Activated CD4-positive, alpha-beta T cell treated with anti-CD3 and anti-CD28 coated beads, Interleukin-2, amount 10 ng/mL, durations not matched to agents 24 days and 14 days (primary cell): Measurements from ENCODE around the gene TMEM63C. TPM values are rescaled to one million over a fixed set of nuclear protein-coding genes. Genes with fewer than 3 reads are reported as not detected.
A peak's percentile ranks its signal among the peaks of the same experiment; 100 is the strongest.

Experiments
- DNase-seq: peaks from one replicate; pipeline ENCODE4 v3.0.0; 2022
- H3K27ac Mint-ChIP-seq: one replicate; pipeline ENCODE4 v1.8.0; 2022; ENCODE audit warnings: mild to moderate bottlenecking, mixed read lengths
- H3K27me3 Mint-ChIP-seq: one replicate; pipeline ENCODE4 v1.8.0; 2022; ENCODE audit warnings: mixed read lengths
- H3K36me3 Mint-ChIP-seq: one replicate; pipeline ENCODE4 v1.8.0; 2022; ENCODE audit warnings: low read depth, mild to moderate bottlenecking, mixed read lengths
- H3K4me1 Mint-ChIP-seq: one replicate; pipeline ENCODE4 v1.8.0; 2021; ENCODE audit warnings: mixed read lengths
- H3K4me3 Mint-ChIP-seq: one replicate; pipeline ENCODE4 v1.8.0; 2022; ENCODE audit warnings: mild to moderate bottlenecking, moderate library complexity, mixed read lengths
- H3K9me3 Mint-ChIP-seq: one replicate; pipeline ENCODE4 v1.8.0; 2021; ENCODE audit warnings: mixed read lengths
- intact Hi-C: fragments of 100-400 bp; cut with micrococcal nuclease; formaldehyde crosslinking; loops from one replicate; pipeline ENCODE4 v1.15.1; 2023
- total RNA-seq: library from RNA; stranded (reverse); gene quantifications from 2 replicates; pipeline ENCODE4 v1.2.3, GENCODE V29; 2022

TMEM63C gene
- total RNA-seq, 1 donor from 2014 or later, result 2.3 TPM

DNA sequence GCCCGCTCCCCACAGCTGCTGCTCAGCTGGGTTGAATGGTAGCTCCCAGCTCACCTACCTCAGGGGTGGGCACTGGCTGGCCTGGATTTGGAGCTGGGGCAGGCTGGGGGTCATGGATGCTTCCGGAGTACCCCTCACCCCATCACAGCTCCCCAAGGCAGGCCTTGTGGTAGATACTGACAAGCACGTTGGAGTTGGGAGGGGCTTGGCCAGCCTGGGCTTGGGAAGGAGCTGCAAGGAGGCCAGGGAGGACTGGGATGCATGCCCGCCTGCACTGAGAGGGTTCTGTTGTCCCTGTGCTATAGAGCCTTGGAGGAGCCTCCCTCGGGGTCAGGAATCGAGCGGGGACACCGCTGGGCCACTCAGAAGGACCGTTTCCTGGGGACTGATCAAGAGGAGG lies 14.2 kb downstream of the TMEM63C start:
- Mint-ChIP-seq H3K9me3 (no peaks in the 10 kb centered on the region), H3K27me3 (peaks cover 8% of the 10 kb centered on the region), H3K4me3 (no peak overlapping the region)

DNA sequence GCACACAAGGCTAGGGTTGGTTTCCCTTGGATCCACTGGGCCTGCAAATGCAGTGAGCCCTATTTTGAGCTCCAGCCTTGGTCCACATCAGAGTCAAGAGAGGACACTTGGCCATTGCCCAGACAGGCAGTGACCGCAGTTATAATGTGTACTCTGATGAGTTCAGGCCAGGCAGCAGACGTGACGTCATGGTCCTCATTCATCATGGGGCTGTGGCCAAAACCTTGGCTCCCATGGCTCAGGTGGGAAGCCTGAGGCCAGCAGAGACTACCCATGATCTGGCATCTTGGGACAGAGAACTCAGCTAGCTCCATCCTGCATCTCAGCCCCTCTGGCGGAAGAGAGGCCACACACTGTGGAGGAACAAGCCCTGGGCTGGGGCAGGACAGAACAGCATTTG lies 16.4 kb downstream of the TMEM63C start:
- no peak for DNase-seq
- Mint-ChIP-seq H3K36me3 (no peaks in the 10 kb centered on the region), H3K9me3 (no peaks in the 10 kb centered on the region), H3K27ac (no peak overlapping the region), H3K4me1 (no peaks in the 10 kb centered on the region), H3K27me3 (peaks cover 6% of the 10 kb centered on the region), H3K4me3 (no peak overlapping the region)
- intact Hi-C loops, result no loop called here

More for the DNA sequence above, 14.2 kb downstream of the TMEM63C start:
- intact Hi-C loops, result no loop called here
- H3K4me1 Mint-ChIP-seq, result no peaks in the 10 kb centered on the region
- no peak overlapping the region for H3K27ac Mint-ChIP-seq
- H3K36me3 Mint-ChIP-seq, result no peaks in the 10 kb centered on the region
- DNase-seq, result no peak

DNA sequence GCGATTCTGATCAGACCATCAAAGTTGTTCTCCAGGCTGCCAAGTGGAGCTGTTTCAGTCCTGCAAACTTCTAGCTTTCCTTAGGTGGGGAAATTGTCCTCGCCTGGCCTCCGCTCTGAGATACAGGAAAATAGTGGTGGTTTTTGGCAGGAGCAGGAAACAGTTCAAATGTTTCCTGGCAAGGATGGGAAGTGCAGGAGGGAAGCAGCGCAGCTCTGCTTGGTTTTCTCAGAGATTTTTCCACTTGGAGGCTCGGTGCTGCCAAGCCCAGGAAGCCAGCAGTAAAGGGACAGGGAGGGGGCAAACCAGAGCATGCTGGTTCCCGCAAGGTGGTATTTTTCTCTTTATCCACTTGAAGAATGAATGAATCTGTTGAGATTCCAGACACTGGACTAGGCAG lies 17.0 kb downstream of the TMEM63C start:
- no peaks in the 10 kb centered on the region for H3K36me3 Mint-ChIP-seq
- no peaks in the 10 kb centered on the region for H3K4me1 Mint-ChIP-seq
- peaks cover 6% of the 10 kb centered on the region for H3K27me3 Mint-ChIP-seq
- no peak overlapping the region for H3K4me3 Mint-ChIP-seq
- no peak for DNase-seq
- H3K9me3 Mint-ChIP-seq, result no peaks in the 10 kb centered on the region
- intact Hi-C loops, result no loop called here
- no peak overlapping the region for H3K27ac Mint-ChIP-seq

DNA sequence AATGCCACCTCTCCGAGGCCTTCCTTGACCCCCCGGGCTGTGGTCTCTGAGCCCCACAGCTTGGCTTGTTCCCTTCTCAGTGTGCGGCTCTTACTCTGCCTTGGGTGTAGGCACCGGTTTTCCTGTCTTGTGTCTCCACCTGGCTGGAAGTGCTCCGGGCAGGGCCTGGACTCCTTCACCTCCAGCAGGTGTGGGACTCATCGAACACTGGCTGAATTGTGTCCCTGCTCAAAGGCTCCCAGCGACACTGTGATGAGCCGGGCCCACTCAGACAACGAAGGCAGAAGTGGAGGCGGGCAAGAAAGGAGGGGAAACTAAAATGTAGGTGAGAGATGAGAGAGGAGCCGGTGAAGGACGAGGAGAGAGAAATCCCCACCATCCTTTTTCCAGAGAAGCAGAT lies 18.0 kb downstream of the TMEM63C start:
- H3K27me3 Mint-ChIP-seq, result peaks cover 3% of the 10 kb centered on the region
- DNase-seq, result no peak
- intact Hi-C loops, result no loop called here
- H3K4me3 Mint-ChIP-seq, result no peak overlapping the region
- no peaks in the 10 kb centered on the region for H3K9me3 Mint-ChIP-seq
- H3K27ac Mint-ChIP-seq, result no peak overlapping the region
- H3K4me1 Mint-ChIP-seq, result no peaks in the 10 kb centered on the region
- no peaks in the 10 kb centered on the region for H3K36me3 Mint-ChIP-seq

DNA sequence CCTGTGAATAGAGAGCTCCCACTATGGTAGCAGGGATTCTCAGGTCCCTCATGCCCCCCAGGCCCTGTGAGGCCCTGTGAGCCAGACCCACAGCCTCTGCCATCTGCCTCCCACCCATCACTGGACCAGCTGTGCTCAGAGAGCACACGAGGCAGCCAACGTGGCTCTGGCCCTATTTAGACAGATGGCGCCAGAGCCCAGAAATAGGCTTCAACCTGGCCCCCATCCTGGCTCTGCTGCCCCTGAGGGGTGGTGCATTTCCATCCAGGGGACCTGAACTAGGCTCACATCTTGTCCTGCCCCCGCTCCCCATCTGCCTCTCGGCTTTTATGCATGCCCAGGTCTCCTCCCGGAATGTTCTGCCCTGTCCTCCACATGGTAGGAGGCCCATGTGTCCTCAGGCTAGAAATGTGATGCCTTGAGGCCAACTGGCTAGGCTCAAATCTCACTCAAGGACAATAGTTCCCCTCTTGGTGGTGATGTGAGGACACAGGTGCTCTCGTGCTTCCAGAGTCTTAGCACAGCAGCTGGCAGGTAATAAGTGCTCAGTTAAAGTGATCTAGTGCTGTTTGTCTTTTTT lies 18.9 kb downstream of the TMEM63C start:
- DNase-seq, result no peak
- Mint-ChIP-seq H3K27me3 (peaks cover 3% of the 10 kb centered on the region), H3K4me1 (no peaks in the 10 kb centered on the region), H3K4me3 (no peak overlapping the region), H3K9me3 (no peaks in the 10 kb centered on the region), H3K36me3 (no peaks in the 10 kb centered on the region), H3K27ac (no peak overlapping the region)
- intact Hi-C loops, result no loop called here

DNA sequence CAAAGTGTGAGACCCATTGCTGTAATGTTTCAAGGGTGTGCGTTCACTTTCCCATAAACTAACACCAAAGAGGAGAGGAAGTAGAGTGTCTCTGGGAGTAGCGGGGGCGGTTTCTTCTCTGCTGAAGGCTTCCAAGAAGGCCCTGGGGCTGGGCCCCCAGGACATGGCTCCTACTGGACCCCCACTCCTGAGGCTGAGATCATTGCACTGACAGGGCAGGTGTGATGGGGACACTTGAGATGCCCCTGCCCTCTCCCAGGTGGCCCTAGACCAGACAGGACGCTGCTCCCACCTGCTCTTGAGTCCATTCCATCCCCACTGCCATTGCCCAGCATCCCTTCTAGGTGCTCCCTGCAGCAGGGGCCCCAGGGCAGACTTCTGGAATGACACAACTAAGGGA lies 20.1 kb downstream of the TMEM63C start:
- intact Hi-C loops, result no loop called here
- Mint-ChIP-seq H3K27ac (no peak overlapping the region), H3K4me1 (no peaks in the 10 kb centered on the region), H3K4me3 (no peak overlapping the region), H3K27me3 (peaks cover 3% of the 10 kb centered on the region), H3K9me3 (no peaks in the 10 kb centered on the region), H3K36me3 (no peaks in the 10 kb centered on the region)
- DNase-seq, result no peak

DNA sequence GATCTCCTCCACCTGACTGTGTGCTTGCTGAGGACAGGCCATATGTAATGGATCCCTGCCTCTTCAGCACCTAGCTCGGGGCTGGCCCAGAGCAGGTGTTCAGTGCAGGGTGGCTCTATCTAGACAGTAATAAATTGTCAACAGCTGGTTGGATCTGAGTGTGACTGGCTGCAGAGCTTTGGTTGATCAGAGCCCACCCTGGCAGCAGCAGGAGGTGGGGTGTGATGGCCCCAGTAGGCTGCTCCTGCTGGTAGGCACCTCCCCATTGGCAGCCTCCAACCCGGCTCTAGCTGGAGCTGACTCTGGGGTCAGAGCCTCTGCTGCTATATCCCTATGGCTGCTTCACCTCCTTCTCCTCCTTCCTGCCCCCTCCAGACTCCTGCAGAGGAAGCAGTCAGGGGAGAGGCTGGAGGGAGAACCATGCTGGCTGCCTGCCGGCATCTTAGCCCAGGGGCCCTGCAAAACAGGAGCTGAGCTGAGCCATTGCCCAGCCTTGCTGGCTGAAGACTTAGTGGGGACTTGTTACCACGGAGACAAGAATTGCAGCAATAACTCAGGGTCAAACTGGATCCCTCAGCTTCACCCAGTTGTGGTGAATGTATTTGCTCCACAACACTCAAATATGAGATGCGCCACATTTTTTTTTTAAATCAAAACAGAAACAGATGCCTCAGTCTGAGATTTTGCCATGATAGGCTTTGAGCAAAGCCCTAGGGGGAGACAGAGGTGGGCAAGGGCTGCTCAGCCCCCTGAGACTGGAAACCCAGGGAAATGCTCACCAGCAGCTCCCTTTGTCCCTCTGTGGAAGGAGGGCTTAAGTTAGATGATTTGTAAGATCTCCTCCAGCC lies 22.2 kb downstream of the TMEM63C start:
- Mint-ChIP-seq H3K27ac (no peak overlapping the region), H3K36me3 (no peaks in the 10 kb centered on the region), H3K4me1 (no peaks in the 10 kb centered on the region), H3K27me3 (peaks cover 3% of the 10 kb centered on the region), H3K9me3 (no peaks in the 10 kb centered on the region), H3K4me3 (no peak overlapping the region)
- DNase-seq, result no peak
- intact Hi-C loops, result no loop called here

DNA sequence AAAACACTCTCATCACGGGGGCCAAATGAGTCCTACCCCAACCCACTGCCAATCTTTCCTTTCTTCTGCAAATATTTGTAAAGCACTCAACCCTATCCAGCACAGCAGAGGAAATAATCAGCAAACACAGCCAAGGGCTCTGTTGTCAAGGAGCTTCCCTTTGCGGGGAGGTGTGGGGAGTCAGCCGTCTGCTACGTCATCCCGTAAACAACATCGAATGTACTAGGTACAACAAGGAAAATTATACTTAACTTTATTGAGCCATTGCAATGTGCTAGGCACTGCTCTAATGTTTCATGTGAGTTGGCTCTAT lies 22.8 kb downstream of the TMEM63C start:
- intact Hi-C loops, result no loop called here
- DNase-seq, result no peak
- Mint-ChIP-seq H3K27me3 (peaks cover 1% of the 10 kb centered on the region), H3K27ac (no peak overlapping the region), H3K36me3 (no peaks in the 10 kb centered on the region), H3K4me1 (no peaks in the 10 kb centered on the region), H3K9me3 (no peaks in the 10 kb centered on the region), H3K4me3 (no peak overlapping the region)

DNA sequence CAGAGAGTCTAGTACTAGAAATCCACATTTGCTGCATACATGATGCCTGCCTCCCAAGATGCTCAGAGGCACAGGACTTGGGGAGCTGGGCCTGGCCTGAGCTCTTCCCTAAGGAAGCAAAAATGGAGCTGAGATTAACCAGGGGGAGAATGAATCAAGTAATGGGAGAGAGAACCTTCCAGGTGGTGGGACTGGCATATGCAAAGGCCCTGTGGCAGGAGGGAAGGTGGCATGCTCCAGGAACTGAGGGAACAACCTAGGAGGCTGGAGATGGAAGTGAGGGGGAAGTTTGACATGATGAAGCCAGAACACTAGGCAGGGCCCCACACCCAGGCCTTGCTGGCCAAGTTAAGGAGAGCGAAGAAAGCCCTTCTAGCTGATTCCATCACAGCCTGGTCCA lies 23.3 kb downstream of the TMEM63C start:
- no peak for DNase-seq
- intact Hi-C loops, result no loop called here
- no peaks in the 10 kb centered on the region for H3K9me3 Mint-ChIP-seq
- no peaks in the 10 kb centered on the region for H3K4me1 Mint-ChIP-seq
- no peak overlapping the region for H3K4me3 Mint-ChIP-seq
- H3K27ac Mint-ChIP-seq, result no peak overlapping the region
- H3K36me3 Mint-ChIP-seq, result no peaks in the 10 kb centered on the region
- peaks cover 1% of the 10 kb centered on the region for H3K27me3 Mint-ChIP-seq

DNA sequence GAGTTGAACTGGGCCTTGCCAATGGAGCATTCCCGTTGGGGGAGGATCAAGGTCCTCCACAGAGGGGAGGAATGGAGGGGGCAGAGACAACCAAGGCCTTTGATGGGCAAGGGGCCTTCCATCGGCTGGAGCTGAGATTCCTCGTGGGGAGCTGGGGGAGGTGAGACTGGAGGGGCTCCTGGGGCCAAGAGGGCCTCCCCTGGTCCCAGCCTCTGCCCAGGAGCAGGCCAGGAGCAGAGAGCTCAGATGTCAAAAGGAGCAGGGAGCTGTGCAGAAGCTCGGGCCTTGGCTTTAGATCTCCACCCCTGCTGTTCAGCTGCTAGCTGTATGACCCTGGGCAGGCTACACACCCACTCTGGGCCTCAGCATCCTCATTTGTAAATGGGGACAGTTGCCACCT lies 24.0 kb downstream of the TMEM63C start:
- intact Hi-C loops, result no loop called here
- no peak for DNase-seq
- no peaks in the 10 kb centered on the region for H3K36me3 Mint-ChIP-seq
- no peaks in the 10 kb centered on the region for H3K4me1 Mint-ChIP-seq
- no peak overlapping the region for H3K4me3 Mint-ChIP-seq
- no peaks in the 10 kb centered on the region for H3K9me3 Mint-ChIP-seq
- H3K27ac Mint-ChIP-seq, result no peak overlapping the region
- peaks cover 1% of the 10 kb centered on the region for H3K27me3 Mint-ChIP-seq

DNA sequence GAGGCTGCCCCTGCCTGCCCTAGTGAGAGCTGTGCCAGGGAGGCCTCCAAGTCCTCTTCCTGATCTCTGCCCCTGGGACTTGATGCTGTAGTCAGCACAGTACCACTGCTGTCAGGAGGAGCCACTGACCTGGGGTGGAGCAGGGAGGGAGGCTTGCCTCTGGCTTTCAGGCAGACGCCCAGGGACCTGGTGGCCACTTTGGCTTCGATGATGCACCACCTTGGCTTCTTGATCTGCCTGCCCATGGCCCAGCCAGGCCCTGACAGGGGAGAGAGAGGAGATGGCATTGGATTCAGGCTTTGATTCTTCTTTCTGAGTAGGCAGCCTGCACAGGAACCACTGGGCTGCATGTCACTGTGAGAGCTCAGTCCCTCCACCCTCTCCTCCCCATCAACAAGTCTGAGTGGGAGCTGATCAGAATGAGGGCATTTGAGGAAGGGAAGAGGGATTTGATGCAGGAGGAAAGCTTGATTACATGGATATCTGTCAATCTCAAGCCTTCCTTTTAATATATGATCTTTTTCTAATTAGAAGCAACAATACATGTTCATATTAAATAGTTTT lies 24.7 kb downstream of the TMEM63C start:
- H3K27me3 Mint-ChIP-seq, result peaks cover 1% of the 10 kb centered on the region
- H3K4me3 Mint-ChIP-seq, result no peak overlapping the region
- intact Hi-C loops, result no loop called here
- no peak overlapping the region for H3K27ac Mint-ChIP-seq
- no peaks in the 10 kb centered on the region for H3K9me3 Mint-ChIP-seq
- no peak for DNase-seq
- H3K4me1 Mint-ChIP-seq, result no peaks in the 10 kb centered on the region
- H3K36me3 Mint-ChIP-seq, result no peaks in the 10 kb centered on the region

DNA sequence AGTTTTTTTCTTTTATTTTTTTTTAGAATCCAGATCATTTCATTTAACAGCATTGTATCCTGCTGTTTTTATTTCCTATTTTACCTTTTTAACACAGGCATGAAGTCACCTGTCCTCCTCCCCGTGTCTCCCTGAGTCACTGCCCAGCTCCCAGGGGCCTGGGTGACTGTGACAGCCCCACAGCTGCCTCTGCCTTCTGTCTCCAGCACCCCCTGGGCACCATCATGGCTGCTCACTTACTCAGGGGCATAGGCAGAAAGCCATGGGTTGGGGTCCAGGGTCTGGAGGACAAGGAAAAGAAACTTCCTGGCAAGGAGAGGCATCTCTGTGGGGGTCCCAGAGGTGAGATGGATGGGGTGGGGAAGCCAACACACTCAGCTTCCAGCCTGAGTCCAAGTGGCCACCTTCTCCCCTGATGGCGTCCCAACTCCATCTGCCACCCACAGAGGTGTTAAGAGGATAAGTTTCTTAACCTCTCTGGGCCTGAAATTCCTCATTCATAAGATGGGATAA lies 25.3 kb downstream of the TMEM63C start:
- Mint-ChIP-seq H3K27ac (no peak overlapping the region), H3K4me3 (no peak overlapping the region), H3K27me3 (peaks cover 1% of the 10 kb centered on the region), H3K4me1 (no peaks in the 10 kb centered on the region), H3K9me3 (no peaks in the 10 kb centered on the region), H3K36me3 (no peaks in the 10 kb centered on the region)
- intact Hi-C loops, result no loop called here
- no peak for DNase-seq

DNA sequence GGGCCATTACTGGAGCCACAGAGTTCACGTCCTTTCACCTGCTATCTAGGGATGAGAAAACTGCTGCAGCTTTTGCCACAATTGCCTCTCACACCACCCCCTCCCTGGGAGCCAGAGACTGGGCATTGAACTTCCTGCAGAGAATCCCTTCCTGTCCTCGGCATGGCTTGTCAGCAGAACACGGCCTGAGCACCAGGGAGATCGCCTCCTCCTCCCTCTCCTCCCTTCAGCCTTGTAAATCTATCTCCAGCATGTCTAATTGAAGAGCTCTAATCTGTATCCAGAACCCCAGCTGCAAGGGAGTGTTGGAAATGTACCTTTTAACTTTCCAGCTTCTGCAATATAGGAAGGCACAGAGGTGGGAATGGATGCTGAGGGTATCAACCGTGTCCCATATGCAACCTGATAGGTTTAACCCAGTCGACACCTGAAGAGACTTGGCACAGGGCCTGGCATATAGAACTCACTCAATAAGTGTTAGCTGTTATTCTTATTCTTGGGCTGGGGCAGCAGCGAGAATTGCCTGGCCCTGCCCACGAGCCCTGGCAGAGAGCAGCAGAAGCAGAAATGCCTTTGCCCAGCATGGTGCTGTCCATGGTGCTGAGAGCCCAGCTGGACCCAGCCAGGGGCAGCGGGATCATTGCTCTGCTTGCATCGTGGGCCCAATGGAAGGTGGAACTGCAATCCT lies 26.8 kb downstream of the TMEM63C start:
- Mint-ChIP-seq H3K27ac (no peak overlapping the region), H3K9me3 (no peaks in the 10 kb centered on the region), H3K4me1 (no peaks in the 10 kb centered on the region), H3K36me3 (no peaks in the 10 kb centered on the region), H3K27me3 (no peaks in the 10 kb centered on the region), H3K4me3 (no peak overlapping the region)
- intact Hi-C loops, result no loop called here
- DNase-seq, result peak; percentile 89

DNA sequence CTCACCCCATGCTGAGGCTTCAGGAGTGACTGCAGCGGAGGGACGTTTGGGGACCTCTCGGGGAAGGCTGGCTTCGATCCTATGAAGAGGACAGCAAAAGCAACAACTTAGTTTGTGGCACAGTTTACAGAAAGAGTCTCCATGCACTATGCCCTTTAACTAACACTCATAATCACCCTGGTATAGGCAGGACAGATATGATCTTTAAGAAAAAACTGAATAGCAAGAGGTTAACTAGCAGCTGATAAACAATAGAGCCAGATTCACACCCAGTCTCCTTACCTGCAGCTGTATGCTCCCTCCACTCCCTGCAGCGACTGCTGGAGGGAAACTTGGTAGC lies 27.4 kb downstream of the TMEM63C start:
- no peaks in the 10 kb centered on the region for H3K36me3 Mint-ChIP-seq
- peaks cover 2% of the 10 kb centered on the region for H3K27me3 Mint-ChIP-seq
- intact Hi-C loops, result no loop called here
- H3K27ac Mint-ChIP-seq, result no peak overlapping the region
- no peak overlapping the region for H3K4me3 Mint-ChIP-seq
- no peaks in the 10 kb centered on the region for H3K4me1 Mint-ChIP-seq
- no peaks in the 10 kb centered on the region for H3K9me3 Mint-ChIP-seq
- no peak for DNase-seq
